ENCODE measurements around the gene FRY.

GRCh38 chr13:32247887-32248286, 216.3 kb downstream of the FRY start:
- TF ChIP-seq CTCF (IDR thresholded peaks at IDR 0.05 in 2 of 3, conservative IDR thresholded peaks at IDR 0.05 in 1 of 3; ENCODE audit: insufficient read depth in 2 of 3, low read depth in 1 of 3, low read length in 3 of 3) (no peak), EZH2 (IDR thresholded peaks at IDR 0.05; ENCODE audit: borderline replicate concordance, low read depth, low read length) (no peak), MCM3 (IDR thresholded peaks at IDR 0.05) (no peak), PRPF4 (IDR thresholded peaks at IDR 0.05; ENCODE audit: insufficient read depth, low read depth, low read length, poor library complexity, severe bottlenecking) (no peak), ZNF133 (CRISPR knock-in tag; IDR thresholded peaks at IDR 0.05) (no peak), POLR2A (conservative IDR thresholded peaks at IDR 0.05) (no peak), ZNF699 (CRISPR knock-in tag; IDR thresholded peaks at IDR 0.05; ENCODE audit: insufficient replicate concordance) (no peak)

All from K562 (cell line).